Keratinocyte (primary cell): ENCODE measurements around the gene CSGALNACT2. TPM values are rescaled to one million over a fixed set of nuclear protein-coding genes. Genes with fewer than 3 reads are reported as not detected.
"Not testable (repeated sequence)": the region's sequence is repeated elsewhere in the genome, so short reads cannot be mapped to it uniquely, and the experiment has no call there.

Experiments
- DNase-seq: peaks from one replicate; pipeline ENCODE4 v3.0.0-alpha.2; 2011; ENCODE audit warnings: low read depth, missing footprints, low spot score
- FAIRE-seq: peaks from 2 replicates; lab custom pipeline; 2011; peaks lifted over from hg19 to GRCh38; lab: Jason Lieb, UNC
- H2AFZ ChIP-seq: 2 replicates; pipeline ENCODE4 v1.6.0; 2012; ENCODE audit warnings: low read length, control low read depth, inconsistent platforms; ENCODE audit not compliant: control insufficient read depth
- H3K27ac ChIP-seq: 2 replicates; pipeline ENCODE4 v1.5.1; 2011; ENCODE audit warnings: low read length; ENCODE audit not compliant: control insufficient read depth, insufficient read depth
- H3K27me3 ChIP-seq: 3 replicates; pipeline ENCODE4 v1.6.0; 2011; ENCODE audit warnings: low read length; ENCODE audit not compliant: control insufficient read depth, insufficient read depth; ENCODE audit errors: extremely low read depth
- H3K36me3 ChIP-seq, 2 experiments: 2 replicates in 1 of 2; 3 replicates in 1 of 2; pipeline ENCODE4 v1.5.1; 2011; ENCODE audit warnings: low read length in 2 of 2, mild to moderate bottlenecking in 1 of 2; ENCODE audit not compliant: control insufficient read depth in 2 of 2, insufficient read depth in 2 of 2; ENCODE audit errors: extremely low read depth in 1 of 2
- H3K4me1 ChIP-seq: 3 replicates; pipeline ENCODE4 v1.5.1; 2011; ENCODE audit warnings: low read length; ENCODE audit not compliant: control insufficient read depth, insufficient read depth; ENCODE audit errors: extremely low read depth
- H3K4me2 ChIP-seq: 3 replicates; pipeline ENCODE4 v1.6.0; 2011; ENCODE audit warnings: low read depth, low read length; ENCODE audit not compliant: control insufficient read depth, insufficient read depth; ENCODE audit errors: extremely low read depth
- H3K4me3 ChIP-seq, 3 experiments: fragments of 200-600 bp in 1 of 3; sonication (generic) in 1 of 3; 2 replicates in 2 of 3; 3 replicates in 1 of 3; pipeline ENCODE4 v1.5.1; 2011 to 2016; ENCODE audit warnings: low read length in 3 of 3, mild to moderate bottlenecking in 3 of 3, control low read depth in 2 of 3, inconsistent platforms in 1 of 3, low read depth in 1 of 3, mixed read lengths in 1 of 3, mixed run types in 1 of 3, moderate library complexity in 1 of 3; ENCODE audit not compliant: control insufficient read depth in 2 of 3, insufficient read depth in 2 of 3; ENCODE audit errors: extremely low read depth in 1 of 3
- H3K79me2 ChIP-seq: 2 replicates; pipeline ENCODE4 v1.6.0; 2012; ENCODE audit warnings: low read length; ENCODE audit not compliant: control insufficient read depth, insufficient read depth
- H3K9ac ChIP-seq: 3 replicates; pipeline ENCODE4 v1.6.0; 2011; ENCODE audit warnings: low read length; ENCODE audit not compliant: control insufficient read depth, insufficient read depth; ENCODE audit errors: extremely low read depth
- H3K9me1 ChIP-seq: 3 replicates; pipeline ENCODE4 v1.6.0; 2011; ENCODE audit warnings: low read length; ENCODE audit not compliant: control insufficient read depth, insufficient read depth; ENCODE audit errors: extremely low read depth
- H3K9me3 ChIP-seq: 2 replicates; pipeline ENCODE4 v1.5.1; 2012; ENCODE audit warnings: low read depth, low read length; ENCODE audit not compliant: control insufficient read depth
- H4K20me1 ChIP-seq: 3 replicates; pipeline ENCODE4 v1.6.0; 2011; ENCODE audit warnings: low read length; ENCODE audit not compliant: control insufficient read depth, insufficient read depth; ENCODE audit errors: extremely low read depth
- CTCF ChIP-seq, 3 experiments: IDR thresholded peaks in 1 of 3; conservative IDR thresholded peaks in 1 of 3; optimal IDR thresholded peaks in 1 of 3; 2 replicates in 2 of 3; 3 replicates in 1 of 3; pipeline versions ENCODE3 to v1.5.1; 2011; ENCODE audit warnings: low read length in 3 of 3, mild to moderate bottlenecking in 3 of 3, moderate library complexity in 2 of 3, control low read depth in 1 of 3, inconsistent platforms in 1 of 3; ENCODE audit not compliant: insufficient read depth in 2 of 3; ENCODE audit errors: extremely low read depth in 1 of 3
- EZH2 ChIP-seq: IDR thresholded peaks from one replicate; pipeline ENCODE4 v1.6.1; 2012; ENCODE audit warnings: inconsistent platforms, mild to moderate bottlenecking, low read length, moderate library complexity
- dilution Hi-C: fragments of 300-500 bp; cut with MboI; formaldehyde crosslinking; loops from one replicate; pipeline ENCODE4 v1.7.0; 2020; ENCODE audit warnings: low sequenced_read_pairs; ENCODE audit not compliant: extremely low pct_ligation_motif_present
- polyA plus RNA-seq, 5 experiments: library from polyadenylated mRNA; depleted of rRNA in 3 of 5; stranded (reverse) in 3 of 5; stranded (forward) in 1 of 5; unstranded in 1 of 5; fragments of >200 nt; gene quantifications; 1 replicate in 1 of 5; 2 replicates in 3 of 5; 3 replicates in 1 of 5; pipeline versions ENCODE4 v1.2.1 to v1.2.3, GENCODE V29; 2011 to 2012; ENCODE audit warnings: missing spikeins in 2 of 5, low read depth in 1 of 5, low replicate concordance in 1 of 5

CSGALNACT2 gene
- polyA plus RNA-seq, 1 donor (not counting 4 experiments of a cell fraction or from before 2014, with no cell fraction given): 19.7 TPM

GRCh38 chr10:43141421-43141820 lies 3.2 kb downstream of the CSGALNACT2 start:
- TF ChIP-seq EZH2 (no peak), CTCF (optimal IDR thresholded peaks at IDR 0.05 in 1 of 3, IDR thresholded peaks at IDR 0.05 in 1 of 3, conservative IDR thresholded peaks at IDR 0.05 in 1 of 3; ENCODE audit: extremely low read depth in 1 of 3, insufficient read depth in 2 of 3, low read length in 3 of 3) (no peak)
- no peaks in the 10 kb centered on the region for H4K20me1 ChIP-seq
- no peak overlapping the region for H3K27ac ChIP-seq
- H3K79me2 ChIP-seq: peaks cover 76% of the 10 kb centered on the region
- no peak overlapping the region for H3K4me2 ChIP-seq
- dilution Hi-C loops: no loop called here
- H3K9me3 ChIP-seq: no peaks in the 10 kb centered on the region
- no peak for FAIRE-seq
- no peaks in the 10 kb centered on the region for H3K9me1 ChIP-seq
- no peak overlapping the region for H3K4me3 ChIP-seq
- DNase-seq: no peak
- peaks cover 13% of the 10 kb centered on the region for H3K4me1 ChIP-seq
- no peak overlapping the region for H2AFZ ChIP-seq
- H3K36me3 ChIP-seq: no peaks in the 10 kb centered on the region
- H3K9ac ChIP-seq: no peak overlapping the region
- H3K27me3 ChIP-seq: no peaks in the 10 kb centered on the region

- no peak for TF ChIP-seq CTCF (optimal IDR thresholded peaks at IDR 0.05 in 1 of 3, IDR thresholded peaks at IDR 0.05 in 1 of 3, conservative IDR thresholded peaks at IDR 0.05 in 1 of 3; ENCODE audit: extremely low read depth in 1 of 3, insufficient read depth in 2 of 3, low read length in 3 of 3)
- no peak for TF ChIP-seq EZH2
- Histone ChIP-seq H3K79me2 (peaks cover 88% of the 10 kb centered on the region), H3K9me3 (no peaks in the 10 kb centered on the region), H2AFZ (no peak overlapping the region), H3K4me2 (no peak overlapping the region), H3K27me3 (no peaks in the 10 kb centered on the region), H3K9me1 (no peaks in the 10 kb centered on the region), H3K9ac (no peak overlapping the region), H3K4me1 (peaks cover 1% of the 10 kb centered on the region), H4K20me1 (no peaks in the 10 kb centered on the region), H3K27ac (no peak overlapping the region), H3K36me3 (no peaks in the 10 kb centered on the region), H3K4me3 (no peak overlapping the region)
- FAIRE-seq (no peak), DNase-seq (no peak)
- dilution Hi-C loops: no loop called here
These were observed 7.1 kb downstream of the CSGALNACT2 start for GRCh38 chr10:43145311-43145710.

GRCh38 chr10:43145936-43146335 lies 7.7 kb downstream of the CSGALNACT2 start:
- H4K20me1 ChIP-seq, H2AFZ ChIP-seq, FAIRE-seq, H3K9me3 ChIP-seq, H3K27ac ChIP-seq, dilution Hi-C loops, DNase-seq, H3K4me3 ChIP-seq, H3K4me2 ChIP-seq, H3K36me3 ChIP-seq, H3K9me1 ChIP-seq, H3K9ac ChIP-seq, H3K4me1 ChIP-seq, H3K27me3 ChIP-seq: not testable (repeated sequence)
- peaks cover 88% of the 10 kb centered on the region for H3K79me2 ChIP-seq
